Activated T-cell treated with anti-CD3 and anti-CD28 coated beads, Interleukin-2, amount 50 U/mL, for 1 hour (primary cell): Measurements from ENCODE around the gene TAF7.
"Not testable (repeated sequence)": the region's sequence is repeated elsewhere in the genome, so short reads cannot be mapped to it uniquely, and the experiment has no call there.

Experiments
- DNase-seq: peaks from one replicate; pipeline ENCODE4 v3.0.0-alpha.2; 2020

Gene TAF7

DNA sequence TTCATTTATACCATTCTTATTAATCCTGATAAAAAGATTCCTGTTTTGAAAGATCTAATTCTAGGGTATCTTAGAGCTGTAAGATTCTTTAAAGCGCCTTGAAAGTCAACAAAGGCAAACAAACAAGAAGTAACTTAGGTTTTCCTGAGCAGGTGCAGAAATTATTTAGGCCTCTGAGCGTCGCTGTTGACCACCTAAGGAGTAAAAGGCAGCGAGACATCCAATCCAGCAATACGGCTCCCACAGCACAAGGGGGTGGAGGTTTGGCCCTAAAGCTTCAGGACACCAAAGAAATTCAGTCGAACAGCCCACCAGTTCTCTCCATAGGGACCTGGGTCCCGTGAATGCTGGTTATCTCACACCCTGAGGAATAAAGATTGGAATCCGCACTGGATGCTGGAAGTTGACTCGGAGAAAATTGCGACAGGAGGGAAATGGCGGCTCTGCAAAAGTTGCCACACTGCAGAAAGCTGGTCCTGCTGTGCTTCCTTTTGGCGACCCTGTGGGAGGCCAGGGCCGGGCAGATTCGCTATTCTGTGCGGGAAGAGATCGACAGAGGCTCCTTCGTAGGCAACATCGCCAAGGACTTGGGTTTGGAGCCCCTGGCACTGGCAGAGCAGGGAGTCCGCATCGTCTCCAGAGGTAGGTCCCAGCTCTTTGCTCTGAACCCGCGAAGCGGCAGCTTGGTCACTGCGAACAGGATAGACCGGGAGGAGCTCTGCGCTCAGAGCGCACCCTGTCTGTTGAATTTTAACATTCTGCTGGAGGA lies 18.1 kb upstream of the TAF7 start, which contains the start of gene PCDHGA2:
Gene PCDHGA2 (plus strand): TSS at position 223 of the 769 bp plus-strand sequence.
- DNase-seq, result no peak

DNA sequence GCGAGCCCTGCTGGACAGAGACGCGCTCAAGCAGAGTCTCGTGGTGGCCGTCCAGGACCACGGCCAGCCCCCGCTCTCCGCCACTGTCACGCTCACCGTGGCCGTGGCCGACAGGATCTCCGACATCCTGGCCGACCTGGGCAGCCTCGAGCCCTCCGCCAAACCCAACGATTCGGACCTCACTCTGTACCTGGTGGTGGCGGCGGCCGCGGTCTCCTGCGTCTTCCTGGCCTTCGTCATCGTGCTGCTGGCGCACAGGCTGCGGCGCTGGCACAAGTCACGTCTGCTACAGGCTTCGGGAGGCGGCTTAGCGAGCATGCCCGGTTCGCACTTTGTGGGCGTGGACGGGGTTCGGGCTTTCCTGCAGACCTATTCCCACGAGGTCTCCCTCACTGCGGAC lies 12.0 kb upstream of the TAF7 start:
- DNase-seq, result not testable (repeated sequence)

DNA sequence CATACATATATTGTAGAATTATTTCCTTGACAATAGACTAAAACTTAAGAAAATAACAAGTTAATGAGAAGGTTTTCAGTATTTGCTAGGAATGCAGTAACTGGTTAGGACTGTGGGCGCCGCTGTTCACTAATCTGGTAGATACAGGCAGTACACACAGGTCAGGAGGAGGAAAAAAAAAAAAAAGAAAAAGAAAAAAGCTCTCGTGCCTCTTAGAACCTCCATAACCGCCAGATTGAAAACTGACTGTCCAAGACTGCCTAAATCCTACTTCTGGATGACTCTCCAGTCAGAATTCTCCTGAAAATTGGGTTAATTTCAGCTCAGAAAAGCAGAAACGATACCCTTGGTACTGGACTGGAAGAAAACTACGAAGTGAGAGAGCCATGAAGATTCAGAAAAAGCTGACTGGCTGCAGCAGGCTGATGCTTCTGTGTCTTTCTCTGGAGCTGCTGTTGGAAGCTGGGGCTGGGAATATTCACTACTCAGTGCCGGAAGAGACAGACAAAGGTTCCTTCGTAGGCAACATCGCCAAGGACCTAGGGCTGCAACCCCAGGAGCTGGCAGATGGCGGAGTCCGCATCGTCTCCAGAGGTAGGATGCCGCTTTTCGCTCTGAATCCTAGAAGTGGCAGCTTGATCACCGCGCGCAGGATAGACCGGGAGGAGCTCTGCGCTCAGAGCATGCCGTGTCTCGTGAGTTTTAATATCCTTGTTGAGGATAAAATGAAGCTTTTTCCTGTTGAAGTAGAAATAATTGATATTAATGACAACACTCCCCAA lies 9.9 kb upstream of the TAF7 start, which contains the start of gene PCDHGA1:
Gene PCDHGA1 (plus strand): TSS at position 216 of the 782 bp plus-strand sequence.
- peak; percentile 32 for DNase-seq

DNA sequence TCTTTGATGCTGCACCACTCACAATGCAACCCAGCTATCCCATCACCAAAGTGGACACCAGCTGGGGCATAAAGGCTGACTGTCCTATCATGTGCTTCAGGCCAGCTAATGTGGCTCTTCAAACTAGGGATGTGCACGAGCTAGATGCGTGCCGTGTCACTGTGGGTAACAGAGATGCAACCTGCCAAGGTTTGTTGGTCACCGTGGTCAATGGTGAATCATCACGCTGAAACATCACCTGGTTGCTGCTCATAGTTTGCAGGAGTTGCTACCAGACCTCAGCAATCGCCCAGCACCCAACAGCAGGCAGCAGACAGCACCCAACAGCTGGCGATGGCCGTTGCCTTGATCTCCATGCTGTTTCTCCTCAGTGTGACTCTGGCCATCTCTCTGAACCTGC lies 7.6 kb upstream of the TAF7 start:
- no peak for DNase-seq

DNA sequence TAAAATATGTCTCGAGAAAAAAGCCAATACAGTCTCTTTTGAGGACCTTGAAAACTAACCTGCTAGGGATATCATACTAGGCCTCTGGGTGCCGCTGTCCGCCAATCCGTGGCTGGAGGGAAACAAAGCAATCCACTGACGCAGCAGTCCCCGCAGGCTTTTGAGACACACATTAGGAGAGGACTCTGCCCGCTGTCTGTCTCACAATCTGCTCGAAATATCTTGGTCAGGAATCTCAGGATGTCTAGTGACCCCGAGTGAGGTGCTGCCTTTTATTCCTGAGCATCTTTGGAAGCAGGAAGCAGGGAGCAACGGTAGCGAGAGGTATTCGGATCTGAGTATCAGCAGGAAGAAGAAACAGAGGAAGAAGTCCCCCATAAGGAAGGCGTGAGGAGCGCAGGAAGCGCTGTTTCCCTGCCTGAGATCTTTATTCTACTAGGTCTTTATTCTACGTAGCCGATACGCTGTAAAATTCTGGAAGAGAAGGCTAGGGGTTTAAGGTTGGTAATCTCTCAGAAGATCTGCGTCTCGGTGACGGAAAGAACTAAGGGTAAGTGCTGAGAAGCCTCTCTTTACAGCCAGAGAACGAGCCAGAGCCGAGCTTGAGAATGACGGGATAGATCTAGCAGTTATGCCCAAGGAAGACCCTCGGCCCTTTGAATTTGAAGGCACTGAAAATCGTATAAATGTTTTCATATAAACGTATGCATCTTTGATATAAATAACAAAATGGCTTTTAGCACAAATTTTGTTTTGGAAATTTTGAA lies 5.7 kb upstream of the TAF7 start:
- DNase-seq, result peak; percentile 71

DNA sequence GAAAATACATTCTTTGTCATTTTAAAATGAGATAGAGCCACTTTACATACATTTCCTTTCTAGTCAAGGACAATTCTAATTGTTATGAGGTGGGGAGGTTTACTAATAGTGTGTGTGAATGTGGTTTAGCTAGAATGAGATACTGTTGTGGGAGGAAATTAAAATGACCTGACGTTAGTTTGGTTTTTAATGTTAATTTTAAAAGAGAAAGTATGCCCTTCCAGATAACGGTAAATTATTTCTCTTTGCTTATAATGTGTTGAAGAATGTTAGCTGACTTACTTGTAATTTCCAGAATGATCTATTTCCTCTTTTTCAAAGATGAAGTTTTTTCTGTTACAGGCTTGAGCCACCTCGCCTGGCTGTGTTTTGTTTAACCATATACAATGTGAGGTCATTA lies 1.7 kb upstream of the TAF7 start:
- no peak for DNase-seq

DNA sequence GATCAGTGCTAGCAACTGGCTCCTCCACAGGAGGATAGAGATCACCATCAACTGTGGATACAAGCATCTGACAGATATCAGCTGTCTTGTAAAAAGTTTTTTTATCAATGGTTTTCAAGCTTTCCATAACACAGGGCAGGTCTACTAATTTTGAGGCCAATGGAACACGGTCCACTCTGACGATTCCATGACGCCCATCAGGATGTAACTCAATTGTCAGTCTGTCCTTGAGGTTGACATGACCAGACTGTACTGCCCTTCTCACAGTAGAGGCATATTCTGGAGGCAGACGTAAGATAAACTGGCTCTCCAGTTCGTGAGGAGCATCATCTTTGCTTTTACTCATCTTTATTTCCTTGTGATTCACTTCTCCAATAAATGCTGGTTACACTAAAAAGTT lies 885 bp downstream of the TAF7 start:
- no peak for DNase-seq

DNA sequence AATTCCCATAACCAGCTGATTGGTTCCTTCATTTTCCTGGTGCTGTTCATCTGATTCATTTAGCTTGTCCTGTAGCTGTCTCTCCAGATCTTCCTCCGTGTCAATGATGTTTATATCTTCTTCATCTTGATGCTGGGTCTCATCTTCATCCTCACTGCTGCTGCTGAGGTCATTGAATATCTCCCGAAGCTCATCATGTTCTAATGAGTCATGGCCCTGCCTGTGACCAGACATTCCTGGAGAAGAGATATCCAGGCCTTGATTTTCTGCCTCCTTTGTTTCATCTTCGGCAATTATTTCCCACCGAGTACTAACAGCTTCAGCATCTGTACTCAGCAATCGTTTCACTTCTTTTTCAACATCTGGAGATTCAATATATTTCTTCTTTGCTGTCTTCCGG lies 1.4 kb downstream of the TAF7 start:
- DNase-seq, result no peak

DNA sequence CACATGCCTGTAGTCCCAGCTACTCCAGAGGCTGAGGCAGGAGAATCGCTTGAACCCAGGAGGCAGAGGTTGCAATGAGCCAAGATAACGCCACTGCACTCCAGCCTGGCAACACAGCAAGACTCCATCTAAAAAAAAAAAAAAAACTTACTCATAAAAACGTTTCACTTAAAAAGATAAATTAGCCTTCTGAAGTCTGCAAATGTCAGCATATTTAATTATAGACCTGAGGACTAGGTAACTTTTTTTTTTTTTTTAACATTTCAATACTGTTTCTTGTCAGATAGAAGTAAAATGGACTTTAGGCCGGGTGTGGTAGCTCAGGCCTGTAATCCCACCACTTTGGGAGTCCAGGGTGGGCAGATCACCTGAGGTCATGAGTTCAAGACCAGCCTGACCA lies 3.6 kb downstream of the TAF7 start:
- DNase-seq, result not testable (repeated sequence)

DNA sequence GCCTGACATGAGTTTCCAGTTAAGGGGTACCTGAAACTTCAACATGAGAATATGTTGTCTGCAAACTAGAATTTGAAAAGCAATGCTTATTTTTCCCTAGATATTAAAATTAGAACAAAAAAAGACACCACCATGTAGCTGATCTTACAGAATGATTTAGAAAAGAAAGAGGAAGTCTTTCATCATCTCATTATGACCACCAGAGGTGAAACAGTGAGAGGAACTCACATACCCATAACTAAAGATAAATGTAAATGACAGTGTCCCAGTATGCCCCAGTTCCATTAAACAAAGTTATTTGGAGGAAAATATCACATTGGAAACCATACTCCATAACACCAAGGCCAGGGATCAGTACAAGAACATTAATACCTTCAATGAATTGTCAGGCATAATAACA lies 6.9 kb downstream of the TAF7 start:
- DNase-seq, result no peak

DNA sequence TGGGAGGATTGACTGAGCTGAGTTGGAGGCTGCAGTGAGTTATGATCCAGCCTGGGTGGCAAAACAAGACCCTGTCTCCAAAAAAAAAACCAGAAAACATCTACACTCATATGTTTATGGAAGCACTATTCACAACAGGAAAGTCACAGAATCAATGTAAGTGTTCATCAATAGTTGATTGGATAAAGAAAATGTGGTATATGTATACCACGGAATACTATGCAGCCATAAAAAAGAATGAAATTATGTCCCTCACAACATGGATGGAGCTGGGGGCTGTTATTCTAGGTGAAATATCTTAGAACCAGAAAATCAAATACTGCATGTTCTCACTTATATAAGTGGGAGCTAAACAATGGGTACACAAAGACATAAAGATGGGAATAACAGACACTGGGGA lies 14.0 kb downstream of the TAF7 start:
- no peak for DNase-seq

DNA sequence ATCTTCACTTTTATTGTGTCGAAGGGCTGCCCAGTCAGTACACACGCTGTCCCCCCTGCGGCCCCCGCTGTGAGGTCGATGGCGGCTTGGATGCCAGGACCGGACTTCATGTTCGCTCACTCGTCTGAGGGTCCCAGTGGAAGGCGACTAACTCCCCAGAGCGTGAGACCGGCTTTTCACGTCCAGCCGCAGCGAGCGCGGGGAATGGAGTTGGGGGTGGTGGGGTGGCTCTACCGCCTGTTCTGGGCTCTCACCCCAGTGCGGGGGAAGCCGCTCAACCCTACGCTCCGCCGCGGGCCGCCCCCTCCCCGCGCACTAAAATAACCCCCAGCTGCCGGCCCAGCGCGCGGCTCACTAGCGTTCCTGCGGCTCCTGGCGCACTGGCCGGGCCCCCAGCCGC lies 16.8 kb downstream of the TAF7 start, which contains the start of gene SLC25A2:
Gene SLC25A2 (minus strand): TSS at position 294 of the 400 bp plus-strand sequence. CDS start 184 bp downstream, at position 110.
- DNase-seq, result no peak

DNA sequence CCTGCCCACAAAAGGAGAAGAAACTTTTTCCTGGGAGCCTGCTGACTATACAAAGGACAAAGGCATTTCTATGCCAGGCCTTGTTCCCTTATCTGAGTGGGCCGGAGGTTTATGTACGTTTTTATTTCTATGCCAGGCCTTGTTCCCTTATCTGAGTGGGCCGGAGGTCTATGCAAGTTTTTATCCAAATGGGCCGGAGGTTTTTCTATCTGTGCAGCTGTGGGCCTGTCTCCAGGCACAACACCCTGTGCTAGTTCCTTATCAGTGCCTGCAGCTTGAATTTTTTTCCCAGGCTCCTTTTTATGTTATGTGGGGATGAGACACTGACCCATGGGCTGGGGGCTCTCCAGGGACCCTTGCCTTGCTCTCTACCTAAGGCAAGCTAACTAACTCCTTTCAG lies 22.2 kb downstream of the TAF7 start:
- DNase-seq, result no peak

DNA sequence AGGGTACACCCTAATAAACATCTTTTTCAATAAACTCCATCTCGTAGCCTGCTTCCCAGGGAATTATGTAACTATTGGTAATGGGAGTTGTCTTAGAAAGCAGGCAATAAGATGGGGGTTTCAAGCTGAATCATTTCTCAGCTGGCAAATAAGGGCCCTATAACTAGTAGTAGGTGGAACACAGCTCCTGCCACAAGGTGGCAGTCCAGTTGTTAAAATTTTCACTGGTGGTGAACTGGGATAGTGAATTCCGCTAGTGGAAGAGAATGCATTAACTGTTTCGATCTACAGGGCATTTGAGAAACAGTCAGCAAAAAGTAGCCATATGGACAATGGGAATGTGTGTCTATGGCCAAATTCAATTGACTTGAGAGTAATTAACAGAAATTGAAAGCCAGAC lies 47.7 kb downstream of the TAF7 start:
- DNase-seq, result no peak

DNA sequence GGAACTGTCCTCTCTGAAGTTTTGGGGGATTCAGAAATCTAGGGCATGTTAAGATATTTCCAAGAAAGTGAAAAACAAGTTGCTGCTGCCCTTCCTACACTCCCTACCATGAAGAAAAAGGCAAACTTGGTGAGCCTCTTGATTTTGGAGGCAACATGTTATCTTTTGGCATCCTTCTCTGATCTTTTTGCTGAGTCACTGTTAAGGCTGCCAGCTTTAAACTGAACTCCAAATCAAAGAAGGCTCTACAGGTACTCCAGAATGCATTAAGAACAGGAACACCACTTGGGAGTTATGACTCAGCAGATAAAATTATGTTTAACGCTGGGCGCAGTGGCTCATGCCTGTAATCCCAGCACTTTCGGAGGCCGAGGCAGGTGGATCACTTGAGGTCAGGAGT lies 51.4 kb downstream of the TAF7 start:
- no peak for DNase-seq
